Transverse colon (tissue), 4 donors: Measurements from ENCODE around the gene POLR1D. TPM values are rescaled to one million over a fixed set of nuclear protein-coding genes. Genes with fewer than 3 reads are reported as not detected.

Source experiments
- DNase-seq: peaks from one replicate; pipeline ENCODE4 v3.0.0-alpha.2; 2019
- H3K27ac ChIP-seq, 4 donors: fragments of 200-600 bp; sonication (generic); 2 replicates each; pipeline ENCODE4 v1.5.1; 2016 to 2018; ENCODE audit warnings: inconsistent platforms in 4 of 4
- H3K27me3 ChIP-seq: fragments of 200-600 bp; sonication (generic); 2 replicates; pipeline ENCODE4 v1.5.1; 2017; ENCODE audit warnings: inconsistent platforms
- H3K36me3 ChIP-seq, 4 donors: fragments of 200-600 bp; sonication (generic); 2 replicates each; pipeline ENCODE4 v1.5.1; 2017 to 2019; ENCODE audit warnings: inconsistent platforms in 4 of 4
- H3K4me1 ChIP-seq, 4 donors: fragments of 200-600 bp; sonication (generic); 2 replicates each; pipeline ENCODE4 v1.5.1; 2017 to 2020; ENCODE audit warnings: inconsistent platforms in 4 of 4
- H3K4me3 ChIP-seq, 4 donors: fragments of 200-600 bp; sonication (generic); 1 replicate in 1 of 4; 2 replicates in 3 of 4; pipeline versions ENCODE4 v1.5.1 to v1.6.1; 2017 to 2019; ENCODE audit warnings: inconsistent platforms in 4 of 4
- H3K9me3 ChIP-seq, 2 donors: fragments of 200-600 bp; sonication (generic); 2 replicates each; pipeline ENCODE4 v1.5.1; 2017 to 2019; ENCODE audit warnings: inconsistent platforms in 2 of 2
- CTCF ChIP-seq, 5 experiments: fragments of 200-600 bp in 3 of 5; fragments of 450-650 bp in 2 of 5; sonication (generic) in 3 of 5; IDR thresholded peaks; 1 replicate in 2 of 5; 2 replicates in 3 of 5; pipeline ENCODE4 v1.5.1; 2016 to 2017; ENCODE audit warnings: antibody characterized with exemption in 5 of 5, inconsistent platforms in 3 of 5, mild to moderate bottlenecking in 2 of 5, moderate library complexity in 1 of 5
- EP300 ChIP-seq: sonication (generic); formaldehyde crosslinking; IDR thresholded peaks from one replicate; pipeline ENCODE4 v1.6.1; 2017; ENCODE audit warnings: antibody characterized with exemption, low read depth
- POLR2A ChIP-seq: fragments of 450-650 bp; IDR thresholded peaks from one replicate; pipeline ENCODE4 v1.6.1; 2016; ENCODE audit warnings: antibody characterized with exemption, mild to moderate bottlenecking, moderate library complexity
- POLR2AphosphoS5 ChIP-seq, 3 donors: sonication (generic); formaldehyde crosslinking; IDR thresholded peaks; one replicate each; pipeline ENCODE4 v1.6.1; 2016; ENCODE audit warnings: antibody characterized with exemption in 3 of 3
- WGBS, 2 donors: methylation state at CpG; one replicate each; pipeline ENCODE4 v1.1.5; 2018; ENCODE audit warnings: low coverage in 1 of 2; 5-methylcytosine and 5-hydroxymethylcytosine counted together
- in situ Hi-C, 4 donors: fragments of 200-750 bp; cut with MboI; loops; one replicate each; pipeline versions ENCODE4 v1.15.0 to v1.15.1; 2017; ENCODE audit warnings: low sequenced_read_pairs in 3 of 4, low pct_ligation_motif_present in 1 of 4, low pct_unique_long_range_greater_than_20kb in 1 of 4
- intact Hi-C: fragments of 100-400 bp; cut with DNase I; formaldehyde crosslinking; loops from one replicate; pipeline ENCODE4 v1.15.1; 2023; ENCODE audit warnings: low total_unique reads
- total RNA-seq, 4 donors: library from RNA; depleted of rRNA; stranded (reverse); fragments of >200 nt; gene quantifications; one replicate each; pipeline ENCODE4 v1.1.0, GENCODE V29; 2016

Gene POLR1D
- total RNA-seq, 4 donors from 2014 or later, result 45.6 to 120 (median 90.4) TPM

DNA sequence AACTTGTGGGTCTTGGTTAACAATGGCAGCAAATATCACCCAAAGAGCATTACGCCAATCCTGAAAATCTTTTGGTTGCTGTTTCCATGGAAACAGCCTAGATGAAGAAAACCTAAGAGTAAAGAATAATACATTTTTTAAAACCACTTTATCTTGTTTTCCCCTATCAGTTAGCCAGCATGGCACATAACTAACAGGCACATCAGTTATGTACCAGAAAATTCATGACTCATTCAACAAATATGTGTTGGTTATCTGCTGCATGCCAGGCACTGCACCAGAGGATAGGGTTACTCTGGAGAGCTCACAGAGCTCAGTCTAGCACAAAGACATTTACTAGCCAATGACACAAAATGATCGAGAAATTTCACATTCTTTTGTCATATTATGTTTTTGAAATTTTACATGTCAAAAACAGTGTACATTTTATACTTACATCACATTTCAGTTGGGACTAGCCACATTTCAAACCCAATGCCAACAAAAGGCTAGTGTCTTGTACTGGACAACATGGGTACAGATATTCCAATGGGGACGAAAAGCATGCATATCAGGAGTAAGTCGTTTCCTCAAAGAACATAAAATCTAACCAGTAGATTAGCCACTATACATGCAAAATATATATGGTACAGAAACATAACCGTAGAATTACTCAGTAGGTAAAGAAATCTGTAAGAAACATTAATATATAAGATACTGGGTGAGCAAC lies 21.7 kb upstream of the POLR1D start:
- DNase-seq, result no peak
- Histone ChIP-seq H3K9me3 (no peaks in the 10 kb centered on the region), H3K27ac (no peak overlapping the region), H3K27me3 (no peaks in the 10 kb centered on the region), H3K4me1 (peaks cover 0 to 28% (median 2%) of the 10 kb centered on the region in 4 donors), H3K36me3 (no peaks in the 10 kb centered on the region), H3K4me3 (no peak overlapping the region)
- WGBS, 2 donors, result 71 to 75% methylated on average over 5 of the region's 5 CpGs
- intact Hi-C loops, result no loop called here
- TF ChIP-seq POLR2AphosphoS5 (IDR thresholded peaks at IDR 0.05), result no peak
- no peak for TF ChIP-seq POLR2A
- no peak for TF ChIP-seq EP300
- TF ChIP-seq CTCF (IDR thresholded peaks at IDR 0.05), result no peak
- in situ Hi-C loops, result no loop called here

DNA sequence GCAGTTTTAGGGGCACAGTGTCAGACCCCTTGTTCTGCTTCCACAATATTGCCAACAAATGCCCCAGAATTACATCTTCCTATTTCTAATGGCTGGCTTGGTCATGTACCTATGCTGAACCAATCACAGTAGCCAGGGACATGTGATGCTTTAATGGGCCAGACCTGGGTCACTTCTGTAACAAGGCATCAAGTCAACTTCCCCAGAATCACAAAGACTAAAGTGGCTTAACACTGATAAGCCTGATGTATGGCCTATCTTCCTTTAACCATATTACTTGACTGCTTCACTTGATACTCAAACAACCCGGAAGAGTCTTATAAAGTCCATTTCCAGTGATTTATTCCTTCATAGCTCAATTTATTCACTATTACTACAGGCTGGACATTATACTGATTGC lies 21.0 kb upstream of the POLR1D start:
- WGBS, 2 donors, result 84 to 100% methylated on average over 1 of the region's 1 CpG
- in situ Hi-C loops, result no loop called here

DNA sequence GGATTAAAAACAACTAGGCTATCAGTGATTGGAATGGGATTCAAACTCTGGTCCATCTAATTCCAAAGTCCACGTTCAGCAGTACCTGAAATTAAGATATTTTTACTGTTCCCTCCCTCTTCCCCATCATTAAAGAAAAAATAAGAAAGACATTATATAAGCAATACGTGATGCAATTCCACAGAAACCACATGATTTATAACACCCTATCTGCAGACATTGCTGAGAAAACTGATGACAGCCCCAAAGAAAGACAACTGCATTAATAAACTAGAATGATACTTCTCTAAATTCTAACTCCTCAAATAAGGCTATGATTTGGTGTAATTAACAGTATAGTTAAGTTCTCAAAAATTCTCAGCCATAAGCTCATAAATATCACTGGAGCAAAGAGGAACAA lies 20.5 kb upstream of the POLR1D start:
- Histone ChIP-seq H3K4me1 (peaks cover 0 to 21% (median 0%) of the 10 kb centered on the region in 4 donors), H3K27me3 (no peaks in the 10 kb centered on the region), H3K9me3 (no peaks in the 10 kb centered on the region), H3K4me3 (no peak overlapping the region), H3K36me3 (no peaks in the 10 kb centered on the region), H3K27ac (no peak overlapping the region)
- TF ChIP-seq POLR2A (no peak), POLR2AphosphoS5 (IDR thresholded peaks at IDR 0.05) (no peak), EP300 (no peak), CTCF (IDR thresholded peaks at IDR 0.05) (no peak)
- WGBS, 2 donors, result 88% methylated on average over 2 of the region's 2 CpGs; no CpG with 5 or more reads in 1 of the 2 donors
- DNase-seq, result no peak
- intact Hi-C loops, result no loop called here
- in situ Hi-C loops, result no loop called here

More for the DNA sequence above, 21.0 kb upstream of the POLR1D start:
- no peaks in the 10 kb centered on the region for H3K9me3 ChIP-seq
- intact Hi-C loops, result no loop called here
- H3K36me3 ChIP-seq, result no peaks in the 10 kb centered on the region
- H3K27ac ChIP-seq, result no peak overlapping the region
- DNase-seq, result no peak
- TF ChIP-seq CTCF (IDR thresholded peaks at IDR 0.05), result no peak
- TF ChIP-seq POLR2AphosphoS5 (IDR thresholded peaks at IDR 0.05), result no peak
- no peak for TF ChIP-seq EP300
- no peak for TF ChIP-seq POLR2A
- no peak overlapping the region for H3K4me3 ChIP-seq
- H3K27me3 ChIP-seq, result no peaks in the 10 kb centered on the region
- H3K4me1 ChIP-seq, result peaks cover 0 to 21% (median 1%) of the 10 kb centered on the region in 4 donors

DNA sequence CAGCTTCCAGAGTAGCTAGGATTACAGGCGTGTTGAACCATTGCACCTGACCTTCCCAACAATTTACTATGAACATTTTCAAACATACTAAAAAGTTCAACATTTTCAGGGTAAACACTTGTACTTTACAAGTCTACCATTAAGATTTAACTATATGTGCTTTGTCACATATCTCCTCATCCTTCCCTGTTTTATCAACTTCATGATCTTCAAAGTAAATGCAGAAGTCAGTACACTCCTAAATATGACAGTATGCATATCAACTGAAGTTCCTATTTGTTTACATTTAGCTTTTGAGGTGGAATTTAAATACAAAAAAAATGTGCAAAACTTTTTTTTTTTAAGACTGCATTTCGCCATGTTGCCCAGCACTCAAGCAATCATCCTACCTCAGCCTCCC lies 19.9 kb upstream of the POLR1D start:
- Histone ChIP-seq H3K4me3 (no peak overlapping the region), H3K9me3 (no peaks in the 10 kb centered on the region), H3K4me1 (peaks cover 0 to 24% (median 2%) of the 10 kb centered on the region in 4 donors), H3K36me3 (no peaks in the 10 kb centered on the region), H3K27ac (no peak overlapping the region), H3K27me3 (no peaks in the 10 kb centered on the region)
- intact Hi-C loops (no loop called here), in situ Hi-C loops (no loop called here)
- WGBS, 2 donors, result 95 to 96% methylated on average over 2 of the region's 2 CpGs
- TF ChIP-seq EP300 (no peak), CTCF (IDR thresholded peaks at IDR 0.05) (no peak), POLR2A (no peak), POLR2AphosphoS5 (IDR thresholded peaks at IDR 0.05) (no peak)
- DNase-seq, result no peak
